ENCODE data around the gene GJB3. TPM values are rescaled to one million over a fixed set of nuclear protein-coding genes. Genes with fewer than 3 reads are reported as not detected.

Gene GJB3
- total and polyA plus RNA-seq, 5 experiments from 2014 or later: not detected

DNA sequence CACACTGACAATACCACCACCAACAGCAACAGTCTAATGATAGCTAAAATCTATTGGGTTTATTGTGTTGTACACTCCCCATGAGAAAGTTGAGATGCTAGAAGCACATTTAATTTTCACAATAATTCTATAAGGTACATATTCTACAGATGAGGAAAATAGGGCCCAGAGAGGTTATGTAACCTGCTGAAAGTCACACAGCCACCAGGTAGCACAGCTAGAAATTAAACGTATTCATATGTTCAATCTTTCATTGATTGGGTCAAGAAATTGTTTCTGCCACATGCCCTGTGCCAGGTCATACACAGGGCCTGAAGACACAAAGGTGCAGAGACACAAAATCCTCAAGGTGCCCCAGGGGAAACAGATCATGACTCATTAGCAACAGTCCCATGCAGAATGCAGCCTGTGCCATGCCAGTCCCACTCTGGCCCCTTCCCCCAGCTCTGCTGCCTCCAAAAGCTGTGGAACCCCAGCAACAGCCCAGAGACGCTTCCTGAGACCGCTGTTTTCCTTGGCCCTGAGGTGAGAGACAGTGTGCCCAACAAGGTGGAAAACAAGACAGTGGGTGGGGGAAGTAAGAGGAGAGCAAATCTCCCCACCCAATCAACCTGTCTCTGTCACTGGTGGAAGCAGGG, 43.9 kb downstream of the GJB3 start:
- DNase-seq (no peak), ATAC-seq (no peak)
- Mint-ChIP-seq H3K4me1 (peaks cover 0 to 6% (median 0%) of the 10 kb centered on the region in 4 donors), H3K9me3 (peaks cover 0 to 9% (median 0%) of the 10 kb centered on the region in 9 donors), H3K27me3 (no peaks in the 10 kb centered on the region), H3K36me3 (peaks cover 0 to 6% (median 0%) of the 10 kb centered on the region in 3 donors), H3K27ac (no peak overlapping the region), H3K4me3 (no peak overlapping the region)
- POLR2A ChIA-PET: no interaction called here

DNA sequence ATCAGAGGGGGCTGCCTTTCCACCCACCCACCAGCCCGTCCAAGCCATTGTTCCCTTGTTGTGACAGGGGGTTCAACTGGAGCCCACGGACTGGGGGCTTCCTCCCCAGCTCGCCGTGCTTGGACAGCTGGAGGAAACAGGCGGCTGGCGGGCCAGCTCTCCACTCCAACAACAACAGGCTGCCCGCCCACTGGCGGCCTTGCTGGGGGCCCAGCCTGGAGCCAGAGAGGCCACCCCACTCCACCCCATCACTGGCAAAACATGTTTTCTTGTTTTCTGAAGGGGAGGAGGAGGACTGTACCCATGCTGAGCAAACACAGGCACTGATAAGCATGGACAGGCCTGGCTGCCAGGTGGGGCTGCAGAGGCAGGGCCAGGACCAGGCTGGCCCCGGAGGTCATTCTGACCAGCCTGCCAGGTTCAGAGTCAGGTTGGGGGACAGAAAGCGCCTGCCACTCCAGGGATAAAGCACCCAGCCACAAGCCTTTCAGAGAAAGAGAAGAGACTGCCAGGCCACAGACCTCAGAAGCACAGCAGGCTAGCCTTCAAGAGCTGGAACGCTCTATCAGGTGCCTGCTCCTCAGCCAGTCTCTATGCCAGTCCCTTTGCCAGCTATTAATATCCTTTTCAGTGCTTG, 44.6 kb downstream of the GJB3 start:
- ATAC-seq: no peak
- peaks cover 0 to 6% (median 0%) of the 10 kb centered on the region in 4 donors for H3K4me1 Mint-ChIP-seq
- H3K27ac Mint-ChIP-seq: no peak overlapping the region
- DNase-seq: no peak
- no peaks in the 10 kb centered on the region for H3K27me3 Mint-ChIP-seq
- no peak overlapping the region for H3K4me3 Mint-ChIP-seq
- POLR2A ChIA-PET: no interaction called here
- H3K9me3 Mint-ChIP-seq: peaks cover 0 to 9% (median 0%) of the 10 kb centered on the region in 9 donors
- peaks cover 0 to 3% (median 0%) of the 10 kb centered on the region in 3 donors for H3K36me3 Mint-ChIP-seq

- H3K27me3 Mint-ChIP-seq: no peaks in the 10 kb centered on the region
- peaks cover 0 to 2% (median 0%) of the 10 kb centered on the region in 3 donors for H3K36me3 Mint-ChIP-seq
- ATAC-seq (no peak), DNase-seq (no peak)
- peaks cover 0 to 9% (median 0%) of the 10 kb centered on the region in 9 donors for H3K9me3 Mint-ChIP-seq
- H3K4me3 Mint-ChIP-seq: no peak overlapping the region
- peaks cover 0 to 6% (median 0%) of the 10 kb centered on the region in 4 donors for H3K4me1 Mint-ChIP-seq
- peak overlapping the region in 1 of 10 donors; percentile 54 for H3K27ac Mint-ChIP-seq
- POLR2A ChIA-PET: no interaction called here
Observed at GRCh38 chr1:34827341-34827941, 46.4 kb downstream of the GJB3 start.

GRCh38 chr1:34828611-34829010, 47.6 kb downstream of the GJB3 start:
- H3K4me1 Mint-ChIP-seq: peaks cover 0 to 6% (median 0%) of the 10 kb centered on the region in 4 donors
- no peaks in the 10 kb centered on the region for H3K27me3 Mint-ChIP-seq
- peaks cover 0 to 4% (median 0%) of the 10 kb centered on the region in 3 donors for H3K36me3 Mint-ChIP-seq
- H3K4me3 Mint-ChIP-seq: no peak overlapping the region
- POLR2A ChIA-PET: no interaction called here
- H3K27ac Mint-ChIP-seq: no peak overlapping the region
- ATAC-seq: no peak
- H3K9me3 Mint-ChIP-seq: peaks cover 0 to 8% (median 0%) of the 10 kb centered on the region in 9 donors
- no peak for DNase-seq

DNA sequence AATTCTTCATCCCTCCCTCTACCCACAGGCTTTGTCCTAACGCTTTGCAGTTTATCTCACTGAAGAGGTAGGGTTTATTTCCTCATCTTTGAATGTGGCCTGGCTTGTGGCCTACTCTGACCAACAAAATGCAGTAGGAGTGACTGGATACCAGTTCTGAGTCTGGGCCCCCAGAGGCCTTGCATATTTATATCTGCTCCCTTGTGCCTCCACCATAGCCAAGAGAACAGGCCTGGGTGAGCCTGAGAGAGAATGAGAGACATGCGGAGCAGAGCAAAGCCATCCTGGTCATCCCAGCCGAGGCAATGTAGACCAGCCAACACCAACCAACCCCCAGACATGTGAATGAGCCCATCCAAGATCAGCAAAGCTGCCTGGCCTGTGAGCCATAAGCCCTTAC, 48.2 kb downstream of the GJB3 start:
- no peaks in the 10 kb centered on the region for H3K27me3 Mint-ChIP-seq
- POLR2A ChIA-PET: no interaction called here
- H3K4me1 Mint-ChIP-seq: peaks cover 0 to 5% (median 0%) of the 10 kb centered on the region in 4 donors
- H3K36me3 Mint-ChIP-seq: peaks cover 0 to 4% (median 0%) of the 10 kb centered on the region in 3 donors
- no peak overlapping the region for H3K27ac Mint-ChIP-seq
- no peak overlapping the region for H3K4me3 Mint-ChIP-seq
- H3K9me3 Mint-ChIP-seq: peaks cover 0 to 2% (median 0%) of the 10 kb centered on the region in 9 donors
- ATAC-seq: no peak
- DNase-seq: no peak

- Mint-ChIP-seq H3K36me3 (peaks cover 0 to 4% (median 0%) of the 10 kb centered on the region in 3 donors), H3K4me3 (no peak overlapping the region), H3K4me1 (peaks cover 0 to 5% (median 0%) of the 10 kb centered on the region in 4 donors), H3K27me3 (no peaks in the 10 kb centered on the region), H3K27ac (no peak overlapping the region), H3K9me3 (no peaks in the 10 kb centered on the region)
- DNase-seq (no peak), ATAC-seq (no peak)
- POLR2A ChIA-PET: no interaction called here
Observed at GRCh38 chr1:34831721-34832246, 50.8 kb downstream of the GJB3 start.

GRCh38 chr1:34833711-34834110, 52.7 kb downstream of the GJB3 start:
- Mint-ChIP-seq H3K9me3 (no peaks in the 10 kb centered on the region), H3K36me3 (peaks cover 0 to 4% (median 0%) of the 10 kb centered on the region in 3 donors), H3K4me1 (peaks cover 0 to 5% (median 0%) of the 10 kb centered on the region in 4 donors), H3K27ac (no peak overlapping the region), H3K4me3 (no peak overlapping the region), H3K27me3 (no peaks in the 10 kb centered on the region)
- POLR2A ChIA-PET: no interaction called here
- no peak for ATAC-seq
- DNase-seq: no peak

Other genes starting within 250 kb of the GJB3 start
- gene GJB5, start 26.2 kb upstream of the GJB3 start, total RNA-seq: not detected
- not detected for gene GJB5, start 26.2 kb upstream of the GJB3 start, polyA plus RNA-seq
- gene GJB4, start 21.5 kb upstream of the GJB3 start, total RNA-seq: not detected
- gene GJB4, start 21.5 kb upstream of the GJB3 start, polyA plus RNA-seq: not detected
- gene GJA4, start 11.8 kb downstream of the GJB3 start, total RNA-seq: not detected
- not detected for gene GJA4, start 11.8 kb downstream of the GJB3 start, polyA plus RNA-seq
- gene SMIM12, start 78.5 kb downstream of the GJB3 start, total RNA-seq: 10 to 100 TPM; 40.9 to 42.2 TPM
- 10 to 100 TPM; 59.1 to 77.3 (median 71.7) TPM for gene SMIM12, start 78.5 kb downstream of the GJB3 start, polyA plus RNA-seq
- under 1 TPM; 0.77 to 0.81 TPM for gene DLGAP3, start 148.4 kb downstream of the GJB3 start, total RNA-seq
- under 1 TPM; 0.06 to 0.27 (median 0.16) TPM for gene DLGAP3, start 148.4 kb downstream of the GJB3 start, polyA plus RNA-seq
- 10 to 100 TPM; 34.3 to 36.4 TPM for gene TMEM35B, start 204.1 kb downstream of the GJB3 start, total RNA-seq
- 100 to 1,000 TPM; 145 to 154 (median 146) TPM for gene TMEM35B, start 204.1 kb downstream of the GJB3 start, polyA plus RNA-seq

Data from naive thymus-derived CD8-positive, alpha-beta T cell (primary cell).